Measurements from ENCODE around the gene PSMB2.
A peak's percentile ranks its signal among the peaks of the same experiment; 100 is the strongest.
"Not testable (repeated sequence)": the region's sequence is repeated elsewhere in the genome, so short reads cannot be mapped to it uniquely, and the experiment has no call there.

Gene PSMB2

DNA sequence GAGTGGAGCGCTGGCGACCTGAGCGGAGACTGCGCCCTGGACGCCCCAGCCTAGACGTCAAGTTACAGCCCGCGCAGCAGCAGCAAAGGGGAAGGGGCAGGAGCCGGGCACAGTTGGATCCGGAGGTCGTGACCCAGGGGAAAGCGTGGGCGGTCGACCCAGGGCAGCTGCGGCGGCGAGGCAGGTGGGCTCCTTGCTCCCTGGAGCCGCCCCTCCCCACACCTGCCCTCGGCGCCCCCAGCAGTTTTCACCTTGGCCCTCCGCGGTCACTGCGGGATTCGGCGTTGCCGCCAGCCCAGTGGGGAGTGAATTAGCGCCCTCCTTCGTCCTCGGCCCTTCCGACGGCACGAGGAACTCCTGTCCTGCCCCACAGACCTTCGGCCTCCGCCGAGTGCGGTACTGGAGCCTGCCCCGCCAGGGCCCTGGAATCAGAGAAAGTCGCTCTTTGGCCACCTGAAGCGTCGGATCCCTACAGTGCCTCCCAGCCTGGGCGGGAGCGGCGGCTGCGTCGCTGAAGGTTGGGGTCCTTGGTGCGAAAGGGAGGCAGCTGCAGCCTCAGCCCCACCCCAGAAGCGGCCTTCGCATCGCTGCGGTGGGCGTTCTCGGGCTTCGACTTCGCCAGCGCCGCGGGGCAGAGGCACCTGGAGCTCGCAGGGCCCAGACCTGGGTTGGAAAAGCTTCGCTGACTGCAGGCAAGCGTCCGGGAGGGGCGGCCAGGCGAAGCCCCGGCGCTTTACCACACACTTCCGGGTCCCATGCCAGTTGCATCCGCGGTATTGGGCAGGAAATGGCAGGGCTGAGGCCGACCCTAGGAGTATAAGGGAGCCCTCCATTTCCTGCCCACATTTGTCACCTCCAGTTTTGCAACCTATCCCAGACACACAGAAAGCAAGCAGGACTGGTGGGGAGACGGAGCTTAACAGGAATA is 64.0 kb downstream of the PSMB2 start:
- no peaks in the 10 kb centered on the region for H3K36me3 ChIP-seq (ENCODE audit: control insufficient read depth, insufficient read depth, low read length)
- peak overlapping the region; percentile 31 for H3K4me3 ChIP-seq (ENCODE audit: low read depth, low read length)
- no peaks in the 10 kb centered on the region for H3K4me1 ChIP-seq
- no peaks in the 10 kb centered on the region for H3K79me2 ChIP-seq
- no peak overlapping the region for H3K27ac ChIP-seq
- H3K27me3 ChIP-seq (ENCODE audit: control insufficient read depth, insufficient read depth, low read length) = peaks cover 3% of the 10 kb centered on the region
- TF ChIP-seq, protein P1, sequence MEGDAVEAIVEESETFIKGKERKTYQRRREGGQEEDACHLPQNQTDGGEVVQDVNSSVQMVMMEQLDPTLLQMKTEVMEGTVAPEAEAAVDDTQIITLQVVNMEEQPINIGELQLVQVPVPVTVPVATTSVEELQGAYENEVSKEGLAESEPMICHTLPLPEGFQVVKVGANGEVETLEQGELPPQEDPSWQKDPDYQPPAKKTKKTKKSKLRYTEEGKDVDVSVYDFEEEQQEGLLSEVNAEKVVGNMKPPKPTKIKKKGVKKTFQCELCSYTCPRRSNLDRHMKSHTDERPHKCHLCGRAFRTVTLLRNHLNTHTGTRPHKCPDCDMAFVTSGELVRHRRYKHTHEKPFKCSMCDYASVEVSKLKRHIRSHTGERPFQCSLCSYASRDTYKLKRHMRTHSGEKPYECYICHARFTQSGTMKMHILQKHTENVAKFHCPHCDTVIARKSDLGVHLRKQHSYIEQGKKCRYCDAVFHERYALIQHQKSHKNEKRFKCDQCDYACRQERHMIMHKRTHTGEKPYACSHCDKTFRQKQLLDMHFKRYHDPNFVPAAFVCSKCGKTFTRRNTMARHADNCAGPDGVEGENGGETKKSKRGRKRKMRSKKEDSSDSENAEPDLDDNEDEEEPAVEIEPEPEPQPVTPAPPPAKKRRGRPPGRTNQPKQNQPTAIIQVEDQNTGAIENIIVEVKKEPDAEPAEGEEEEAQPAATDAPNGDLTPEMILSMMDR (IDR thresholded peaks at IDR 0.05) = no peak
- H2AFZ ChIP-seq = peak overlapping the region; percentile 59
- no peaks in the 10 kb centered on the region for H3K9me3 ChIP-seq (ENCODE audit: control insufficient read depth, low read length)
- peak overlapping the region; percentile 63 for H3K4me2 ChIP-seq (ENCODE audit: low read length)
- no peak overlapping the region for H3K9ac ChIP-seq

DNA sequence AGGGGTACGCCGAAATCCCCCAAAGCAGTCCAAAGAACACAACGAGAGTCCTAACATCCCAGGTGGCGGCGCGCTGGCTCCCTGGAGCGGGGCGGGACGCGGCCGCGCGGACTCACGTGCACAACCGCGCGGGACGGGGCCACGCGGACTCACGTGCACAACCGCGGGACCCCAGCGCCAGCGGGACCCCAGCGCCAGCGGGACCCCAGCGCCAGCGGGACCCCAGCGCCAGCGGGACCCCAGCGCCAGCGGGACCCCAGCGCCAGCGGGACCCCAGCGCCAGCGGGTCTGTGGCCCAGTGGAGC is 64.6 kb downstream of the PSMB2 start:
- not testable (repeated sequence) for H3K36me3 ChIP-seq (ENCODE audit: control insufficient read depth, insufficient read depth, low read length); H2AFZ ChIP-seq; H3K4me3 ChIP-seq (ENCODE audit: low read depth, low read length); H3K9me3 ChIP-seq (ENCODE audit: control insufficient read depth, low read length); H3K4me2 ChIP-seq (ENCODE audit: low read length); H3K9ac ChIP-seq; H3K4me1 ChIP-seq; H3K27me3 ChIP-seq (ENCODE audit: control insufficient read depth, insufficient read depth, low read length); H3K79me2 ChIP-seq; H3K27ac ChIP-seq

DNA sequence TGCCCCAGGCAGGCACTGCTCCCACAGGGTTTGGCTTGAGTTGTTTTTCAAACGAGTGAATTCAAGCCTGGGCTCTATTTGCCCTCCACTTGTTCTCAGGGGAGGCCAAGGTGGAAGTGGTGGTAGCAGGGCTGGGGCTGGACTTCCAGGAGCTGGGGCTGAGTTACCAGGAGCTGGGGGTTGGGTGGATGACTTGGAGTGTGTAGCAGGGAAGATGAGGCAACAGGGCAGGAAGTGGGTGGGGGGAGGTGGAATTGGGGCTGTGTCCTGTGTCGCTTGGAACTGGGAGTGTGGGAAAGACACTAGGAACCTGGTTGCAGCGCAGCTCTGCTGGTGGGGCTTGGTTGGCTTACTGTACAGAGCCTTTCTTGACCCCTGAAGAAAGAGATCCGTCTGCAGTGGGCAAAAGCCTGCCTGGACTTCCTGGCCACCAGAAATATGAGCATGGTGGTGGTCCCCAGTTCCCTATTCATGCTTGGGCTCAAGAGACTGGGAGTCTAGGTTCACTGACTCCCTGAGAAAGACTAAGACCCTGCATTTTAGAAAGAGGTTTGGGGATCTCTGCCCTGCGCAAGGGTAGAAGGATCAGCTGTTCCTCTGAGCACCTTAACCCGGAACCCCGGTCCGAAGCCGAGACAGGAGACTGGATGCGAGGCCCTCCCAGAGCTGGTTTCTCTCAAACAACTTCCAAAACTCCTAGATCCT is 65.1 kb downstream of the PSMB2 start:
- H3K9ac ChIP-seq = no peak overlapping the region
- no peaks in the 10 kb centered on the region for H3K36me3 ChIP-seq (ENCODE audit: control insufficient read depth, insufficient read depth, low read length)
- no peaks in the 10 kb centered on the region for H3K79me2 ChIP-seq
- no peak overlapping the region for H3K4me2 ChIP-seq (ENCODE audit: low read length)
- H3K9me3 ChIP-seq (ENCODE audit: control insufficient read depth, low read length) = no peaks in the 10 kb centered on the region
- no peak overlapping the region for H3K4me3 ChIP-seq (ENCODE audit: low read depth, low read length)
- H3K4me1 ChIP-seq = no peaks in the 10 kb centered on the region
- TF ChIP-seq, protein P1 (IDR thresholded peaks at IDR 0.05) = no peak
- peaks cover 3% of the 10 kb centered on the region for H3K27me3 ChIP-seq (ENCODE audit: control insufficient read depth, insufficient read depth, low read length)
- H2AFZ ChIP-seq = no peak overlapping the region
- no peak overlapping the region for H3K27ac ChIP-seq

DNA sequence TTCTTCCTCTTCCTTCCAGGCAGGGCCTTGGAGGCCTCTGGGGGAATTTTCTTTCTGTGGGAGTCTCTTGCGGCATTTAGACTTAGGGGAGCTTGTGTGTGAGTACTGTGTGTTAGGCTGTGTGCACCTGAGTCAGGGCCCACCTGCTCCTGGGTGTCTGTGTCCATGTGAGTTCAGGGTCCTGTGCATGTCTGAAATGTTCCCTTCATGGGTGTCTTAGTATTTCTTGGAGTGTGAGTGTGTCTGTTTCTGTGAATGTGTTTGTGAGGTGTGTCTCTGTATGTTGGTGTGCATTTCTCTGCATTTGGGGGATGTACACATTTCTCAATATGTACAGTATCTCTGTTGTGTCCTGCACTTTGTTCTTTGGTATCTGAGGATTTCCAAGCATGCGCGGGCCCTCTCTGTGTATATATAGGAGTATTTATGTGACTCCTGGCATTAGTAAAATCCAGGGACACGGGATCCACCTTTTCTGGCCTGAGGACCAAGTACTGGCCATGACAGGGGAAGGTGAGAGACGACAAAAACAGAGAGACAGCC is 65.8 kb downstream of the PSMB2 start:
- Histone ChIP-seq H3K4me3 (ENCODE audit: low read depth, low read length) (no peak overlapping the region), H3K27ac (no peak overlapping the region), H3K4me1 (no peaks in the 10 kb centered on the region), H3K4me2 (ENCODE audit: low read length) (no peak overlapping the region), H3K27me3 (ENCODE audit: control insufficient read depth, insufficient read depth, low read length) (peaks cover 3% of the 10 kb centered on the region), H3K36me3 (ENCODE audit: control insufficient read depth, insufficient read depth, low read length) (no peaks in the 10 kb centered on the region), H3K9ac (no peak overlapping the region), H3K79me2 (no peaks in the 10 kb centered on the region), H2AFZ (no peak overlapping the region), H3K9me3 (ENCODE audit: control insufficient read depth, low read length) (no peaks in the 10 kb centered on the region)
- TF ChIP-seq, protein P1 (IDR thresholded peaks at IDR 0.05) = no peak

DNA sequence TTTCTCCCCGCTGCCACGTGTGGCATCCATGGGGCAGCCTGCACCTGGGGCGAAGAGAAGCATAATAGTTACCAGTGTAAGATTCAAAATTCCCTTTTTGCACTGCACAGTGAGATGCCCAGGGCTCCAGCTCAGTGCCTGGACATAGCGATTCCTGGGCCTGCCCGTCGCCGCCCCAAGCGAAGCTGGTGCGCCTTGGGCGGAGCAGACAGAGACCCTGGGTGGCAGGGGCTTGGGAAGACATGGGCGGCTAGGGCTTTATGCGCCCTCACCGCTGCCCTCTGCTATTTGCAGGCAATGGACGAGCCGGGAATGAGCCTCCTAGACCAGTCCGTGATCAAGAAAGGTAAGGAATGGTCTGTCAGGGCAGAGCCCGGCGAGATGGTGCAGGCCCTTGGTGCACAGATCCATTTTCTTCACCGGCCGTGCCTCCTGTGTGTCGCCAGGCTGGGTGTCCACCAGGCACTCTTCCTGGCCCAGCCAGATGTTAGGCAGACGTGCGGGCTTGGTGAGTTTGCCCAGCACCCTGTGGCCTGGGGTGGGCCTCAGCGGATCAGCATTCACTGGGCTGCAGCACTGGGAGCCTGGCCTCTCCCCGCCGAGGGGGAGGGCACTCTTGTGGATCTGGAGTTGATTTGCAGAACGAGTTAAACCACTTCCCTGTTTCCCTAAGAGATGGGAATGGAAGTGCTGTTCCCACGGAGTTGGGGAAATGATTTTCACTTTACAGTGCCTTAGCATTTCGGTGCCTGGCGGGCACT is 66.5 kb downstream of the PSMB2 start:
- Histone ChIP-seq H3K27ac (no peak overlapping the region), H3K4me1 (no peaks in the 10 kb centered on the region), H3K9ac (no peak overlapping the region), H3K4me3 (ENCODE audit: low read depth, low read length) (no peak overlapping the region), H3K9me3 (ENCODE audit: control insufficient read depth, low read length) (no peaks in the 10 kb centered on the region), H3K27me3 (ENCODE audit: control insufficient read depth, insufficient read depth, low read length) (peaks cover 3% of the 10 kb centered on the region), H3K4me2 (ENCODE audit: low read length) (no peak overlapping the region), H2AFZ (no peak overlapping the region), H3K79me2 (no peaks in the 10 kb centered on the region), H3K36me3 (ENCODE audit: control insufficient read depth, insufficient read depth, low read length) (no peaks in the 10 kb centered on the region)
- TF ChIP-seq, protein P1 (IDR thresholded peaks at IDR 0.05) = no peak
